Activated CD4-positive, alpha-beta T cell treated with anti-CD3 and anti-CD28 coated beads, Interleukin-10, Interleukin-2, amounts not matched to agents 100 ng/mL and 50 ng/mL, durations not matched to agents 16 hours and 8 hours (primary cell): ENCODE measurements around the gene CAND1.
"Not testable (repeated sequence)": the region's sequence is repeated elsewhere in the genome, so short reads cannot be mapped to it uniquely, and the experiment has no call there.

Source experiments
- DNase-seq: peaks from one replicate; pipeline ENCODE4 v3.0.0-alpha.2; 2020

The CAND1 gene

DNA sequence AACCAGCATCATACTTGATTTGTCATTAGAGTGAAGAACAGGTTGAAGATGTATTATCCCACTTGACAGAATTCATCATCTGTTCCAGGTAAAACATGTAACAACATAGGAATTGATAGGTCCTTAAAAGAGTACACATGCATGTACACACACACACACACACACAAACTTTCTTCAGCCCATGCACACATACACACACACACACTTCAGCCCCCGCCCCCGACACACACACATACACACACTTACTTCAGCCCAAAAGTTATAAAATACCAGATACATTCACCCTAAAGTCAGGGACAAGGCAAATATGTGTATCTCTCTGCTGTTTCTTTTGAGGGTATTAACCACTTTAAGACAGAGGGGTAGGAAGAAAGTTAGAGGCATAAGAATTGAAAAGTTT, 15.4 kb downstream of the CAND1 start:
- DNase-seq, result no peak

DNA sequence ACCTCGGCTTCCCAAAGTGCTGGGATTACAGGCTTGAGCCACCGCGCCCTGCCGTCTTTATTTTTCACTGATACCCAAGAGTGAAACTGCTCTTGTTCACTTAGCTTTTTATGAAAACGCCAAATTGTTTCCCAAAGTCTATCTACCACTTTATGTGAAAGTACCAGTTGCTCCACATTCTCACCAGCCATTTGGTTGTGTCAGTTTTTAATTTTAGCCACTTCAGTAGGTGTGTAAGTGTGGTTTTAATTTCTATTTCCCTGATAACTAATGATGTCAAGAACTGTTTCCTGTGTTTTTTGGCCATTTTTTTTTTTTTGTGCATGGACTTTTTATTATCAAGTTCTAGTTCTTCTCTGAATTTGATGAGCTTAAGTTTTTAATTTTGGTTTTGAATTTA, 17.1 kb downstream of the CAND1 start:
- no peak for DNase-seq

DNA sequence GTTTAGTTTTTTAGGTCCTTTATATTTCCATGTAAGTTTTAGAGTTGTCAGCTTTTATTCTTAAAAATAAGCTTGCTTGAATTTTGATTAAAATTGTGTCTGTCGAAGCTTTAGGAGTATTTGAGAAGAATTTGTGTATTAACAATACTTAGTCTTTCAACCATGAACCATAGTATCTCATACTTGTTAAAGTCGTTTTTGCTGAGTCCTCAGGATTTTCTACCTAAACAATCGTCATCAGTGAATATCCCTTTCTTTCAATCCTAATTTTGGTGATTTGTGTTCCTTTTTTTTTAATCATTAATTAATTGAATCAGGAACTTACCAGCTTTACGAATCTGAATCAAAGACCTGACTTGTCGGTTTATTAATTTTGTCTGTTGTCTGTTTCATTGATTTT, 18.2 kb downstream of the CAND1 start:
- no peak for DNase-seq

GRCh38 chr12:67288561-67288960, 19.4 kb downstream of the CAND1 start:
- DNase-seq, result peak; percentile 9

- no peak for DNase-seq
These were observed 21.2 kb downstream of the CAND1 start for GRCh38 chr12:67290378-67290777.

GRCh38 chr12:67299526-67299925, 30.4 kb downstream of the CAND1 start:
- no peak for DNase-seq

DNA sequence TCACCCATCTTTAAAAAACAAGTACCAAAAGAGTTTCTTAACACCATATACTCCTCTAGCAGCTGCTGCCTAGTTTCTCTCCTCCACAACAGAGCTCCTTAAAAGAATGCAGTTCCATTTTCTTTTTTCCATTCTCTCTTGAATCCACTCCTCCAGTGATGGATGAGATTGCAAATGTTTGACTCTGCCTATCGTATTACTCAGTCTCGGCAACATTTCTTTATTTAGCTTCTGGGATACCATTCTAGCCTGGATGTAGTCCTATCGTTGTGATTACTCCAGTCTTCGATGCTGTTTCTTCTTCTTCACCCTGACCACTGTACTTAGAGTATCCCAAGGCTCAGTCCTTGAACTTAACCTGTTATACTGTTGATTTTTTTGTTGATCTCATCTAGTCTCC, 30.8 kb downstream of the CAND1 start:
- no peak for DNase-seq

DNA sequence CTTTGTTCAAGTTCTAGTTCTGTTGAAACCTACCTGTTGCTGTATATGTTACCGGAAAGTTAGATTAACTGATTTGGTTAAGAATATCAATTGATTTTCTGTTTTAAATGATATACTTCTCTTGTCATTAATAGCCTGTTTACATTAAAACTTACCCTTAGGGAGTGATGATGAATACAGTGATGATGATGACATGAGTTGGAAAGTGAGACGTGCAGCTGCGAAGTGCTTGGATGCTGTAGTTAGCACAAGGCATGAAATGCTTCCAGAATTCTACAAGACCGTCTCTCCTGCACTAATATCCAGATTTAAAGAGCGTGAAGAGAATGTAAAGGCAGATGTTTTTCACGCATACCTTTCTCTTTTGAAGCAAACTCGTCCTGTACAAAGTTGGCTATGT, 33.0 kb downstream of the CAND1 start:
- no peak for DNase-seq

DNA sequence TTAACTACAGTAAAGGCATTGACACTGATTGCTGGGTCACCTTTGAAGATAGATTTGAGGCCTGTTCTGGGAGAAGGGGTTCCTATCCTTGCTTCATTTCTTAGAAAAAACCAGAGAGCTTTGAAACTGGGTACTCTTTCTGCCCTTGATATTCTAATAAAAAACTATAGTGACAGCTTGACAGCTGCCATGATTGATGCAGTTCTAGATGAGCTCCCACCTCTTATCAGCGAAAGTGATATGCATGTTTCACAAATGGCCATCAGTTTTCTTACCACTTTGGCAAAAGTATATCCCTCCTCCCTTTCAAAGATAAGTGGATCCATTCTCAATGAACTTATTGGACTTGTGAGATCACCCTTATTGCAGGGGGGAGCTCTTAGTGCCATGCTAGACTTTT, 36.4 kb downstream of the CAND1 start:
- DNase-seq, result no peak

DNA sequence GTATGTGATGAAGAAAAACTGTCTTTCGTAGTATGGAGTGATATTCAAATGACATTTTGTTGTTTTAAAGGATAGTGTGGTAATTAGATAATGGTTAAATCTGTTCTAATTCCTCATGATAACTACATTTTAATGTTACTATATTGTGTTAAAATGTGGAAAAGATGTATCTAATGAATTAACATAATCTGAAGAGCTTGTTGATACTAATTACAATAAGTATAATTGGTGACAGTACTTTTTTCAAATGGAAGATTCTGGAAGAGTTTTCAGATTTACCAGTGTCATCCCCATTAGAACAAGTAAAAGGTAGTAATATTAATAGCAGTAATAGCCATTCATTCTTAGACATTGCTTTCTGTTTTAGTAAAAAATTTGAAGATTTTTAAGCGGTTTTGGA, 37.6 kb downstream of the CAND1 start:
- no peak for DNase-seq

DNA sequence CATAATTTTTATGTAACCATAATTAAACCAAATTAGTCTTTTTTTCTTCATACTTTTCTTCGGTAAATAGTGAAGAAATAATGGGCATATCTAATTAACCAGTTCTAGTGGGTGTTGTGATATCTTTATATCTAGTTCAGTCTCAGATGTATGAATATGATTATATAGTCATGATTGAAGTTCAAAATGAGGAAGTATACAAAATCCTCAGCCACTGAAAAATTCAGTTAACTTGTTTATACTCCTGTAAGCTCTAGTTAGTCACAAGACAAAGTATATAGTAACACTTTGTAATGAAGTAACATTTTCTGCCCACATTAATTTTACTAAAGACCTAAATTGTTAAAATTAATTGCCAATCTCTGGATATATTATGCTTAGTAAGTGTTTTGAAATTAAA, 46.5 kb downstream of the CAND1 start:
- DNase-seq, result no peak

- DNase-seq, result no peak
These were observed 49.6 kb downstream of the CAND1 start for GRCh38 chr12:67318786-67319185.

GRCh38 chr12:67319936-67320335, 50.8 kb downstream of the CAND1 start:
- DNase-seq, result no peak

DNA sequence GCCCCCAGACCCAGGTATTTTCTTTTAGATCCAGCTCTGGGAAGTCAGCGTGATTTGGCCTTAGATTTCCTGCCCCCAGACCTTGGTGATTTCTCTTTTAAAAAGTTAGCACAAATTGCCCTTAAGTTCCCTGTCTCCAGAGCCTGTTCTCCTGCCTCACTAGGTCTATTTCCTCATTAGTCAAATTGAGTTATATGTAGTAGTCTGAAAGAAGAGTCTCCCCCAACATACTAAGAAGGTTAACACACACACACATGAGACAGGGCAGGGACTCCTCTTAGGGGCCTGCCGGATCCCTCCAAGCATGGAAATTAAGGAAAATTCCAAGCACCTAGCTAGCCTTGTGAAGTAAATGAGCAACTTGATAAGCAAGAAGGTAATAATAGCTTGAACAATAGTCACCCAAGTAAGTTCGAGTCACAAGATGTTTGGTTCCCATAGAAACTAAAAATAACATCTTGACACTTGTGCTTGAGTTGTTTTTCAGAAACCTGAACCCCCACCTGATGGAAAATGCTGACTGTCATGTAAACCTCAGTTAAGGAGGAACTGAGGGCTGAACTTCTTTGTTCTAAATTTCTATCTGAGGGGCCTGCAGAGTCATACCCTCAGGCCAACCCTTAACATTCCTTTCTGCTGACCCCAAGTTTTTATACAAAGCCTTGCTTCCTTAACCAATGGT, 51.6 kb downstream of the CAND1 start:
- peak; percentile 8 for DNase-seq

DNA sequence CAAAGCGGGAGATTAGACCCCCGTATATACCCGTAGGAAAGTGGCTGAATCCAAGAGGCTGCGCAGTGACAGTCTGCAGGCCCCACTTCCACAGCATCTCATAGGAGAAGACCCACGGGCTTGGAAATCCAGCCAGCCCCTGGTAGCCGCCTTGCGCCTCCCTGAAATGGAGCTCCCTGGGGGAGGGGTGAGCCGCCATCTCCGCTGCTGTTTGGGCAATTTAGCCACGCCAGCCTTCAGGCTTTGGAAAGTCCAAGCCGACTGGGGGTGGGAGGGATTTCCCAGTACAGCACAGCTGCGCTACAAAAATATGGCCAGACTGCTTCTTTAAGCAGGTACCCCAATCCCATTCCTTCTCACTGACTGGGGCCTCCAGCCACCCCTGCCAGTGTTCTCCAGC, 53.4 kb downstream of the CAND1 start:
- DNase-seq, result no peak

GRCh38 chr12:67323007-67323406, 53.8 kb downstream of the CAND1 start:
- no peak for DNase-seq

DNA sequence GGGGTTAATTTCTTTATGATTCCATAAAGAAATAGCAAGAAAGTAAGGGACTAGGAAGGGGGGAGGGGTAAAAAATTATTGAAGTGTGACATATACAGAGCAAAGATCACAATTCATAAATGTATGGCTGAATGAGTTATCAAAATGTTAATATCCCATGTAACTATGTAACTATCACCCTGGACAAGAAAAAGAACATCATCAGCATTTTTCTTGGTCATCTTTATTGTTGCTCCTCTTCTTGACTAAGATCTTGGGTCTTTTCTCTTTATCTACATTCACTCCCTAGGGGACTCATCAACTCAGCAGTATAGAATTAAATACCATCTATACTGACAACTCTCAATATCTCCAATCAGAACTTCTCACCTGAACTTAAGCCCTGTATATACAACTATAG, 57.5 kb downstream of the CAND1 start:
- DNase-seq, result no peak

- DNase-seq, result no peak
These were observed 58.3 kb downstream of the CAND1 start for GRCh38 chr12:67327466-67327865.

DNA sequence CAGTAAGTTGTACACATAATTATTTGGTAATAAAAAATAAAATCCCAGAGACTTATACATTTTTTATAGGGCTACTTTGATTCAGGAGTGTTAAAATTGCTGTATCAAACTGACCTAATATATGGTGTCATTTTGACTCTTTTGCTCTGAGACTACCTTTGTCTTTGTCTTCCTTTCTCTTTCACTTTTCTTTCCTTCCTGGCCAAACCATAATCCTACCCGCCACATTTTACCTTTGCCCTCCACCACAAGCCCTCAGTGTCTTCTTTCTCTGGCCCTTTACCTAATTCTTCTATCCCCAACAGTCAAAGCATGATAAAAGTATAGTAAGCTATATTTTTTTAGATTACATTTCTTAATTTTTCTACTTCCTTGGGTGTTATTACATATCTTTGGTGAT, 62.0 kb downstream of the CAND1 start:
- DNase-seq, result no peak

DNA sequence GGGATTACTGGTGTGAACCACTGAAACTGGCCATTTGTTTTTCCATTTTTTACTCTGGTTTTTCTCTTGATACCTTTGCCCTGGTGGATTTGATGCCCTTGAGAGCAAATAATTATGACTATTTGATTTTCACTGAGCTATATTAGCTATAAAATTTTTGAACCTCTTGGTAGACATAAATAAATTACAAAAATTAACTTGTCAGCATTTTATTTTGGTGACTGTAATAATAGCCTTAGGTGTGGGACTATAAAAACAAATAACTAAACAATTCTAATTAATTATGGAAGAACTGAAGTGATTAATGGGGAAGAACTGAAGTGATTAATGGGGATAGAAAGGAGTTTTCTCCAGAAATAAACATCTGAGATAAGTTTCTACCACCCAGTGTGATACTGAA, 62.7 kb downstream of the CAND1 start:
- no peak for DNase-seq

DNA sequence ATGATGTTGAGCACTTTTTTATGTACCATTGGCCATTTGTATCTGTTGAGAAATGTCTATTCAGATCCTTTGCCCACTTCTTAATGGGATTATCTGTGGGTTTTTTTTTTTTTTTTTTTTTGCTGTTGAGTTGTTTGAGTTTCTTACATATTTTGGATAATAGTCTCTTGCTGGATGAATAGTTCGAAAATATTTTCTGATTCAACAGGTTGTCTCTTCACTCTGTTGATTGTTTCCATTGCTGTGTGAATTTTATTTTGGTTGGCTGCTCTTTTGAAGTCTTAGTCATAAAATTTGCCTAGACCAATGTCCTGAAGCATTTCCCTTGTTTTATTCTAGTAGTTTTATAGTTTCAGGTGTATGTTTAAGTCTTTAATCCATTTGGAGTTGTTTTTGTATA, 64.5 kb downstream of the CAND1 start:
- no peak for DNase-seq

DNA sequence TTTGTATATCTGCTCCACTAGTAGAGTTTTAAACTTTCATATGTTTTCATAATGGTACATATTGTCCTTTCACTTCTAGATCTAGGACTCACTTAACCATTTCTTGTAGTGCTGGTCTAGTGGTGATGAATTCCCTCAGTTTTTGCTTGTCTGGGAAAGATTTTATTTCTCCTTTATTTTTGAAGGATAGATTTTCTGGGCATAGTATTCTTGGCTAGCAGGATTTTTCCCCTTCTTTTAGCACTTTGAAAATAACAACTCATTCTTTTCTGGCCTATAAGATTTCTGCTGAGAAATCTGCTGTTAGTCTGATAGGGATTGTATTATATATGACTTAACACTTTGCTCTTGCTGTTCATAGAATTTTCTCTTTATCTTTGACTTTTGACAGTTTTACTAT, 69.3 kb downstream of the CAND1 start:
- no peak for DNase-seq

DNA sequence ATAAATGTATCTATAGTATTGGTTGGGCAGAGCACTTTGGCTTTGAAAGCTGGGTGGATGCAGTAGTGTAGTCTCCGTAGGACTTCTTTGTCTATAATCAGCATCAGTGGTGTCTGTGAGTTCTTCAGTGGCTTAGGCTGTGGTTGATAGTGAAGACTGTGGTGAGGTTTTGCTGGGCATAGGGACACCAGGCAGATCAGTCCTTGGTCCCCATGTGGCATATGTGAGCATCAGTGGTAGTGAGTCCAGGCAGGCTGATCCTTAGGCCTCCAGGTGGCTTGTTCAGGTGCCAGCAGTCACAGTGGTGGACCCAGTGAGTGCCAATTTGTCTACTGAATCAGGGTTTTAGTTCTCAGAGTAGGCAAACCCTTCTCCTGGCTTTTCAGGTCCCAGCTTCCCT, 70.4 kb downstream of the CAND1 start:
- DNase-seq, result no peak

GRCh38 chr12:67341086-67341485, 71.9 kb downstream of the CAND1 start:
- DNase-seq, result not testable (repeated sequence)

DNA sequence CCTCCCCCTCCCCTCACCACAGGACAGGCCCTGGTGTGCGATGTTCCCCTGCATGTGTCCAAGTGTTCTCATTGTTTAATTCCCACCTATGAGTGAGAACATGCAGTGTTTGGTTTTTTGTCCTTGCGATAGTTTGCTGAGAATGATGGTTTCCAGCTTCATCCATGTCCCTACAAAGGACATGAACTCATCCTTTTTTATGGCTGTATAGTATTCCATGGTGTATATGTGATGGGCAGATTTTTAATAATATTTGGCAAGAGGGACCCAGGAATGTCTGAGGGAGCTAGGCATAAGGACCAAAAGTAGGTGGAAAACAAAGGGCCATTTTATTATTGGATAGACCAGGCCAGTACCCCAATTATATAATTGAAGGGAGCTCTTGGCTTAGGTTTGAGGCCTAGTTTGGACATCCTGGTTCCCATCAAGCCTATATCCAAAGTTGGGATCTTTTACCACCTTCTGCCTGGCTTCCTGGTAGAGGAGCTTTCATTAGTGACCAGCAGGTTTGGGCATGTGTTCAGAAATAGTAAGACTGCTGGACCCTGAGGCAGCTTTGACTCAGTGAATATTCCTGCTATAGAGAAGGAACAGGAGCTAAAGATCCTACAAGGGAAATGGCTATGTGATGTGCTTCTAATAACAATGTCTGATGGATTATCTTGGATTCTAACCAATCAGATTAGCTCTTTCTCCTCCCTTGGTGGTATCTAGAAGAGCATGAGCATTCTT, 76.0 kb downstream of the CAND1 start:
- no peak for DNase-seq
